NCI-H774 (cell line): ENCODE measurements around the gene MAB21L4.

Experiments
- DNase-seq: peaks from one replicate; lab custom pipeline; 2025; lab: John Stamatoyannopoulos, UW

The MAB21L4 gene

DNA sequence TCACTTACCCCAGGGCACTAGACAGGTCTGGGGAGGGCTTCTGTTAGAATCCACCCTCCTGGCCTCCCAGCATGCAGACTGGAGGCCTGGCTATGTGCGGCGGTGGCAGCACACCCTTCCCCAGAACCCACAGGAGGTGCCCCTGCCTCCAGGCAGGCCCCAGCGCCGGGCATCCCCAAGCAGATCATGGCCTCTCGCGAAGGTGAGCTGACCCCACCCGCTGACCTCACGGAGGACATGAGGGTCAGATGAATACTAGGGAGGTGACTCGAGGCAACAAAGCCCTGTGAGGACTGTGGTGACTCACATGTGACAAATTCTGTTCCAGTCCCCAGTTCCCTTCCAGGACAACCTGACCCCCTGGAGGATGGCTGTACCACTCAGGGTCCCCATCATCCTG lies 1.9 kb downstream of the MAB21L4 start:
- no peak for DNase-seq

DNA sequence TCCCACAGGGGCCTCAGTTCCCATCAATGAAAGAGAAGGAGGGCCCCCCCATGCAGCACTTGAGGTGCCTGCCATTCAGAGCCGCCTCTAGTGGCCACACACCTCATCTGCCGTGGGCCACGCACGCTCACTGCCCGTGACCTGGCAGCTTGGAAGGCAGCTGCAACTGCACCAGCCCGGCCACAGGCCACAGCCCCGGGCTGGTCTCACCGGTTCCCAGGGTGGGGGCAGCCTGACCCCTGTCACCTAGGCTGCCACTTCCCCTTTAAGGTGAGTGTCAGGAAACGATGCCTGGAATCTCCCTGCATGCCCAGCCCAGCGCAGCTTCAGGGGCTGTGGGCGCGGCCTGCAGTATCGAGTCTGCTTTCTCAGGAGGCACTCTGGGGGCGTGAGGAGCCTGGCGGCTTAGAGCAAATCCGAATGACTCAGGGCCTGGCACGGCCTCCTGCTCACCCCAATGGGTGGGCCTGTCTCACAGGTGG lies 2.6 kb downstream of the MAB21L4 start:
- no peak for DNase-seq

DNA sequence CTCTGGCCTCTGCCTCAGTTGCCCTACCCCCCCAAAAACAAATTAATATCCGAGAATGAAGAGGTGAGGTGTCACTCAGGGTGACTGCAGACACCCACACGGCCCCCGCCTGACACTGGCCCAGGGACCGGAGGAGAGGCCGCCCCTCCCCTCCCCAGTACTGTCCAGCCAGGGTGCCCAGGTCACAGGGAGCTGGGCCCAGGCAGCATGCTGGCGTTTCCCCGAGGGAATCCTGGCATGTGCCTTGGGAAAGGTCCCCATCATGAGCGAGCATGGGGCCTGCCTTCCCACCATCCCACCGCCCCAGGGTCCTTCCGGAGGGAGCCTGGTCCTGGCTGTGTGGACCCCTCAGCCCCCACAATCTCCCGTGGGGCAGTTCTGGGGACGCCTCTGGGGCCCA lies 3.0 kb downstream of the MAB21L4 start:
- DNase-seq, result no peak

DNA sequence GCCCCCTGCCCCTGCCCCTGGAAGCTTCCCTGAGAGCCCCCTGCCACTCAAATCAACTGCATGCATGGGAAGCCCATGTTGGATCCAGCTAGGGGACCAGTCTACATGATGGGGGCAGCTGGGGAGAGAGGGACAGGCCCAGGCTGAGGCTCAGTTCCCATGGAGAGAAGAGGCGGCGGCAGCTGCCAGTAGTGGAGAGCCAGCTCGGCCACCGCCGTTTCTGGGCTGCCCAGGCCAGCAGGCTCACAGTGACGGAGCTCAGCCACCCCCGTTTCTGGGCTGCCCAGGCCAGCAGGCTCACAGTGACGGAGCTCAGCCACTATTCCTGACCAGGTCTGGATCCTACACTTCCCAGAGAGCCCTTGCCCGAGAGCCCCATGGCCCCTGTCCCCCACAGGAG lies 3.6 kb downstream of the MAB21L4 start:
- no peak for DNase-seq

DNA sequence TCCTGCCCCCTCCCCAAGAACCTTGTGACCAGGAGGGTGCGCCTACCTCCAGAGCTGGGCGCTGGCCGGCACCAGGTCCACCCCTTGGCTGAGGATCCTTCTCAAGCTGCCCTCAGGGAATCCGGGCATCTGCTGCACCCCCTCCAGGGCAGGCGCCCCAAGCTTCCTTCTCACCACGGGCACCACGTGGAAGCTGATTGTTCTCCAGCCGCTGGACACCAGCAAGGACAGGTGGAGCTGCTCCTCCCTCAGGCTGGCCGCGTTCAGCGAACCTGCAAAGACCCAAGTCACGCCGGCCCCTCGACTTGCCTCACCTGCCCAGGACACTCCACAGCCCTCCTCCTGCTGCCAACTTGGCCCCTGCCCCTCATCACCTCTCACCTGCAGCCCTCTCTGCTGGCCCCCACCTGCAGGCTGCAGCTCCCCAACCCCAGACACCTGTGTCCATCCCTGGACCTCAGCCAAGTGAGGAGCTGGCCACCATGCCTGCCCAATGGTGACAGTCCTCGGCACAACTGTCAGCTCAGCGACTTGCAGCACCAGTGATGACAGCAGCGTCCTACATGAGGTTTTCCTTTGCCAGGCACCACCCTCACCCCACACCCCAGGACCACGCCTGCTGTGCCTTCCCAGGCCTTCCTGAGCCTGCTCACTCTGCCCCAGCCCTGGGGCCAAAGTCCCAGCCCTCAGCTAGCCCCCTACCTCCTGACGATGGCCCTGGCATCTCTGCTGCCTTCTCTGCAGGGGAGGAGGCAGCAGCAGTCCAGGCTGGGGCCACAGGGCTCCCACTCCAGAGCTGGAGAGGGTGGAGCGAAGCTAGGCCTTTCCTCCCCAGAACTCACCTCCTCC lies 4.2 kb downstream of the MAB21L4 start:
- no peak for DNase-seq

DNA sequence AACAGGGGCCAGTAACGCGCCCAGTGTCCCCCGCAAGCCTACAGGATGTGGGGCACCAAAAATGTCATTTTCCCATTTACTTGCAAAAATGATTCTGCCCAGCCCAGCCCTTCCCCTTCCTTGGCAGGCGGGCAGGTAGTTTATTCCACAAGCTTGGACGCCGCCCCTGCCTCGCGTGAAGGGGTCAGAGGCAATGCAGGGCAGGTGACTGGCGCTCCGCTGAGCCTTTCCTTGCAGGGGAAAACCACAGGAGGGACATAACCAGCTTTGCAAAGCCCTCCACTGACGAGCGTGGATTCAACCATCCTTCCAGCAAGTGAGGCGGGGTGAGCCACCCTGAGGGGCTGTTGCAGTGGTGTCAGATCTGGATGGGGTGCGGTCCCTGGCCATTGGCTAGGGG lies 5.3 kb downstream of the MAB21L4 start:
- DNase-seq, result no peak

DNA sequence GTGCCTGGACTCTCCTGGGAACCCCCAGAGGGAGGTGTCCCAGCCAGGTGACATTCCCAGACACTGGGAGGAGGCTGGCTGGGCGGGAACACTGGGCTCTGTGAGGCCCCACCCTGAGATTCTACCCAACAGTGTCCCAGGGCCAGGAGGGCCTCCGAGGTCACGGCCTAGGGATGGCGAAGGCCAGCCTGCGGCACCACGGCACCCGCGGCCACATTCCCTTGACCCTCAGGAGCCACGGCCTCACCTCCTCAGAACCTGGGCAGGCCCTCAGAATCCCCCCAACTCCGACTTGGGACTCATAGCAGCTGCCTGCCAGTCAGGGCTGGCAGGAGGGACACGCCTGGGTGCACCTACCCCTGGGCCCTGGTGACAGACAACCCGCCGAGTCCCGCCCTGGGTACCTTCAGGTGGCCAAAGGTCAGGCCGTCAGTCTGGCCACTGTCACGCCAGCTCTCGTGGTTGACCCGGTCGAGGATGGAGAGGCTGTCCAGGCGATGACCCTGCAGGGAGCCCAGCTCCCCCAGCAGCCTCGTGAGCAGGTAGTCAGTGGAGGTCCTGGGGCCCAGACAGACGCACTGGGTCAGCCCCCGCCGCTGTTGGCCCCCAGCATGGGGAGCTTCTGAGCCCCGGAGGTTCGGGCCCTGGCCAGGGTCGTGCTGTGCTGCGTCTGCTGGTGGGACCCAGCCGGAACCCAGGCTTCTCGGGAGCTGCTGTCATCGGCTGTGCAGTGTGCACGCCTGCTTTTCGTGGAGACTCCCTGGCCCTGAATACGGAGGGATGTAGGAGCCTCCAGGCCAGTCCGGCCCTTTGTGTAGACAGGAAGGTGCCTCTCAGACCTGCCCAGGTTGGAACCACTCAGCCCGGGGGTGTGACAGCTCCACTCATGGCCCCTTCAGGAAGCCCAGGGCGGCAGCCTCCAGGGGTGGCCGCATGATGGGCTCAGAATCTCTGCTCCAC lies 6.1 kb downstream of the MAB21L4 start:
- DNase-seq, result no peak

DNA sequence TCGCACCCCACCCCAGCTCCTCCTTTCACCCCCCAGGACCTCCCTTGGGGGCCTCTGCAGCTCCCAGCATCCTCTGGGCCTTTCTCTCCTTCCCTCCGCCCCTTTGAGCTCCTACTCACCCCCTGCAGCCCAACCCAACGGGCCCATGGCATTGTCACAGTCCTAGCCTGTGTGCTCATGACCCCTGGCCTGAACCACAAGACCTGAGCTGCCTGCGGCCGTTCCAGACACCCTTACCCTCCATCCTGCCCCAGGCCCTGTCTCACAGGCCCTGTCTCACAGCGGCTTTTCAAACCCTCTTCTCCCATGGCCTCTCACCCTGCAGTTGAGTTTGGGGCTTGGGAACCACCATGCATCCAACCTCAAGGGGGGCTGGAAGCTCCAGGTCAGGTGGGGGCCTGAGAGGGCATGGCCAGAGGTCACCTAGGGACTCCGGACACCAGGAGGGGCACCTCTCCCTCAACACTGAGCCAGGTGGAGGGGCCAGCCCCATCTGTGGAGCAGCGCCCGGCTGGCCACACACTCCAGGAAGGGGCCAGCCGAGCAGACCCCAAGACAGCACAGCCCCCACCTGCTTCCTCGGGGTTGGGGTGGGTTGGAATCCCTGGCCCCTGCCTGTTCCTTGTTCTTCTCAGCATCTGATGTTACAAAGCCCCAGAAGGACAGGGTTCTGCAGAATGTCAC lies 6.9 kb downstream of the MAB21L4 start:
- no peak for DNase-seq

DNA sequence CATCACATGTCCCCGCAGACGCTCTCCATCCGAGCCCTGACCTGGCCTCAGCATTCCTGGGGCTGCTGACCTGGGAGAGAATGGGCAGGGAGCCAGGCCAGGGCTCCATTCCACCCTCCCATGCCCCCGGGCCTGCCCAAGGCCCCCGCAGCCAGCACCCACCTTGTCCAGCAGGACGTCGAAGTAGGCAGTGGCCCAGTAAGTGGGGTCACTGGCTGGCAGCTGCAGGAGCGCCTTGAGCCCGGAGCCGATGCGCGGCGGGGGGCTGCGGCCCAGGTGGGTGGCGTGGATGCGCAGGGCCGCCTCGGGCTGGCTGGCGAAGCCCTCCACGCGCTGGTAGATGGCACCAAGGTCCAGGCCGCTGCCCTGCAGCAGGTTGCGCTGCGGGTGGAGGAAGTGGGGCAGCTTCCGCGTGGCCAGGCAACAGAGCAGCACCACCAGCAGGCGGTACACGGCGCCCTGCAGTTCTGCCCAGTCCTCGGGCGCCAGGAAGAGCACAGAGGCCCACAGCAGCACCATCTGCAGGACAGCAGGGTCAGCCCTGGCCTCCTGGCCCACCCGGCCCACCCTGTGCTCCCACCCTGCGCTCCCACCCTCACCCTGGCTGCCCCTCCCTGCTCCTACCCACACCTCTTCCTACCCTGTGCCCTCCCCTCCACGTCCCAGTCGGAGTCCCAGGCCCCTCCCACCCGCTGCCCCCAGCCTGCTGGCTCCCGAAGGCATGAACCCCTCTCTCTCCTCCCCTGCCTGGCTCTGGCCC lies 7.6 kb downstream of the MAB21L4 start:
- DNase-seq, result no peak

DNA sequence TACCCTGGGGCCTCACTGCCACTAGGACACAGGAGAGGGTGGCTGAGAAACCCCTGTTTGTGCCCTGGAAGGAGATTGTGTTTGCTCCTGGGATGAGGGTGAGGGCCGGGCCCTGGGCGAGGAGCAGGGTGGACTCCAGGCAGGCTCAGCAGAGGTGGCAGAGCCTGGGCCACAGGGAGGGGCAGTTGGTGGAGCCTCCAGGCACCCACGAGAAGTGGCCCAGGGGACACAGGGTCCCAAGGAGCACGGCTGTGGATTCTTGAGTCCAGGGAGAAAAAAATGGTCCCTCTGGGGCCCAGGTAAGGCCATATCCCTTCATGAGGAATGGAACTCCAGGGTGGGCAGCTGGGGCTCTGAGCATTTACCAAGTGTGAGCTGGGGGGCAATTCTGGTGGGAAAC lies 8.3 kb downstream of the MAB21L4 start:
- DNase-seq, result no peak

DNA sequence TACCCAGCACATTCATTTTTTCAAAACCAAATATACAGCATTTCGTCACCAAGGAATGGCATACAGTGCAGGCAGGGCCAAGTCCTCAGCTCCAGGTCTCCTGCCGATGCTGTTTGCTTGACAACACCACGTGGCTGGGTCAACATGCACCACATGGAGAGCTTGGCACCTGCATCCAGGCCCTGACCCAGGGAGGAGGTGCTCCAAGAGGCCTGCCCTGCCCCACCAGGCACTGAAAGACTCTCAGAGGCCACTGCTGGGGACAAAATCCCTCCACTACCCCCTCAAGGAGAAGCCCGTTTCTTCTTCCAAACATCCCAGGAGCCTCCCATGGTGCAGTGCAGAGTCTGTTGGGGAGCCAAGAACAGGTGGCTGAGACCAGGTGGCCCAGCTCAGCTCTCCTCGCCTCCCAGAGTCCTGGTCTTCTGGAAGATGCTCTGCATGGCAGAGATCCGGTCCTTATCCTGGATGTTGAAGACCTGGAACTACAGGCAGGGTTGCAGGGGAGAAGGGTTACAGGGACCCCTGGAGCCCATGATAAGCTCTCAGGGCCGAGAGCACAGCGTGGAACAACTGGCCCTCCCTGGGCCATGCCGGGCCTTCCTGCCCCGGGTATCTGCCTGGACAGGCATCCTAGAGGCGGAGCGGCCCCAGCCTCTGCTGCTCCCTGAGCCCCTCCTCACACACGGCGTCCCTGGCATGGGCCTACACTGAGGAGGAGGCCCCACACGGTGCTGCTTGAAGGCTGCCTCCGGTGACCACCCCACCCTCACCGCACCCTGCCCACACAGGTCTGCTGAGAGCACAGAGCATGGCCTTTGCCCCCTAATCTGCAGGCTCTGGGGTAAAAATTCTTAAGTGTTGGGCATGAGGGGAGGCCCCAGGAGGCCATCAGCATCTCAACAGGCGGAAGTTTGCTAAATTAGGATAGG lies 9.0 kb downstream of the MAB21L4 start:
- DNase-seq, result peak; percentile 11

DNA sequence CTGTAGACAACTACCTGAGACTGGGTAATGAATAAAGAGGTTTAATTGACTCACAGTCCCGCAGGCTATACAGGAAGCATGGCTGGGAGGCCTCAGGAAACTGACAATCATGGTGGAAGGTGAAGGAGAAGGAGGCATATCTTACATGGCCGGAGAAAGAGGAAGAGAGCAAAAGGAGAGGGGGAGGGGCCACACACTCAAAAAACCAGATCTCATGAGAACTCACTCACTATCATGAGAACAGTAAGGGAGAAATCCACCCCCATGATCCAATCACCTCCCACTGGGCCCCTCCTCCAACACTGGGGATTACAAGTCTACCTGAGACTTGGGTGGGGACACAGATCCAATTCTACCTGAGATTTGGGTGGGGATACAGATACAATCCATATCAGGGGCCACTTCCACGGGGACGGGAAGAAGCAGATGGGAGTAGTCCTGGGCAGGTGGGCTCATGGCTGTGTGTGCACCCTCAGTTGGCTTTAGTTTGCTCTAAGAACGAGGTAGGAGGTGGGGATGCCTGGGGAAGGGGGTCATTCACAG lies 9.9 kb downstream of the MAB21L4 start:
- no peak for DNase-seq

DNA sequence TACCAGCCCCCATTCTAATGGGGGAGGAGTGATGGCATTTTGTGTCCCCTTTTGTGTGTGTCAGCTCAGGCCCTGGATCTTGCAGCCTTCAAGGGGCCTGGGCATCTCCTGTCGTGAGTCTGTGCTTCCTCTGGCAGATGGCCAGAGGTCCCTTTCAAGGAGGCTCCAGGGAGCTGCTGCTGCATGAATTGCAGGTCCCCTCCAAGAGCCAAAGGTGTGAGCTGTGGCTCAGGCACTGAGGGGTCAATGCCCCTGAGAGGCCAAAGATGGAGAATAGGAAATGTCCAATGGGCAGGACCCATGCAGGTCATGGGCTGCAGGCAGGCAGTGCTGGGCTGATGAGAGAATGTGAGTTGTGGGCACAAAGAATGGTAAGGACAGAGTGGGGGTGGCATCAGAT lies 10.4 kb downstream of the MAB21L4 start:
- DNase-seq, result no peak

DNA sequence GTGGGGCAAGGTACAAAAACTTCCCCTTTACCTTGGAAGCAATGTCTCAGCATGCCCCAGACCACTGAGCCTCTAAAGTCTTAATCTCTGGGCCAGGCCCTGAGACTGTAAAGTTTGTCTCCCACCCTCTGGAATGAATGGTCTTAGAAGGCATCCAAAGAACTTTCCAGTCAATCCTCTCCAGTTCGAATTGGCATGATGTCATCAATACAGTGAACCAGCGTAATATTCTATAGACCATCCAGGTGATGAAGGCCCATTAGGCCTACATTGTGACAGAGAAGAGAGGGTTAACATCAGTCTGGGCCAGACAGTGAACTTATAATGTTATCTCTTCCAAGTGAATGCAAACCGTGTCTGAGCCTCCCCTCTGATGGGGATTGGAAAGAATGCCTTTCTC lies 11.2 kb downstream of the MAB21L4 start:
- no peak for DNase-seq

DNA sequence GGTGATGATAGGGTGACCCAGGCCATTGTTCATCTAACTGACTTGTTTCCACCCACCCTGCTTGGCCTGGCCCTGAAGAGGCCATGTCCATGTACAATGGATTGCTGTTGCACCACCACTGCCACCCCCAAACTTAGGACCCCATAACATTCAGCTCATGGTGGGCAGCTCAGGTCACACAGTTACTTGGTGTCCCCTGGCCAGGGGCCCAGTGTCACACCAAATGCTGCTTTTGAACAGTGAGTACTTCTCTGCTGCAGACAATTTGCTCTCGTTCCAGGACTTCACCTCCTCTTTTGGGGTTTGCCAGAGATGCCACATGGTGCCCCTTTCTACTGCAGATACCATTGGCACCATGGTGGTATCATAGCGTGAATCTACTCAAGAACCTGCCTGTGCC lies 11.7 kb downstream of the MAB21L4 start:
- no peak for DNase-seq

DNA sequence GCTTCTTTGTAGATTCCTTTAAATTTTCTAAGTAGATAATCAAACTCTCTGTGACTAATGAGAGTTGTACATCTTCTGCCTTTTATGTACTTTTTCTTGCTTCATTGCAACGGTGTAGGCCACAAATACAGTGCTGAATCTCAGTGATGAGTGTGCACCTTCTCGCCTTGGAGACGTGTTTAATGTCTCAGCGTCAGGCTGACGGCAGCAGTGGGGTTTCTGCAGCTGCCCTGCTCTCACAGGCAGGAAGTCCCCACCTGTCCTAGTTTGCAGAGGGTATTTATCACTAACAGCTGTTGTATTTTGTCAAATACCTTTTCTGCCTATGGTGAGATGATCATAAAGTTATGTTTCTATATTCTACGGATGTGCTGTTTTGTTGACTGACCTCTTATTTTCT lies 14.0 kb downstream of the MAB21L4 start:
- DNase-seq, result peak; percentile 59

DNA sequence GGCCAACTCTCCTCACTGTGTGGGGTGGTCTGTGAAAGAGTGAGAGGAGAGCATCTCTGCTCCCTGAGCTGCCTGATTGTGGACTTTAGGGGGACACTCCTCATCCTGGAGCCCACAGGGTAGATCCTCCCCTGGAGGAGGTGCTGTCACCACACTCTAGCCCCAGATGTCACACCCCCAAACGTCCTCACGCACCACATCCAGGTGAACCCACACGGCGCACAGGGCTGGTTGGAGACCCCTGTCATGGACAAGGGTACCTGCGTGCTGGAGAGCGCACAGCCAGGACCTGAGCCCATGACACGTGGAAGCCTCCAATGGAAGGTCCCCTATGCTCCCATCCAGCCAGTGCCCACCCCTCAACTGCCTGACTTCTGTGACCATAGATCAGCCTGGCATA lies 16.9 kb downstream of the MAB21L4 start:
- no peak for DNase-seq

DNA sequence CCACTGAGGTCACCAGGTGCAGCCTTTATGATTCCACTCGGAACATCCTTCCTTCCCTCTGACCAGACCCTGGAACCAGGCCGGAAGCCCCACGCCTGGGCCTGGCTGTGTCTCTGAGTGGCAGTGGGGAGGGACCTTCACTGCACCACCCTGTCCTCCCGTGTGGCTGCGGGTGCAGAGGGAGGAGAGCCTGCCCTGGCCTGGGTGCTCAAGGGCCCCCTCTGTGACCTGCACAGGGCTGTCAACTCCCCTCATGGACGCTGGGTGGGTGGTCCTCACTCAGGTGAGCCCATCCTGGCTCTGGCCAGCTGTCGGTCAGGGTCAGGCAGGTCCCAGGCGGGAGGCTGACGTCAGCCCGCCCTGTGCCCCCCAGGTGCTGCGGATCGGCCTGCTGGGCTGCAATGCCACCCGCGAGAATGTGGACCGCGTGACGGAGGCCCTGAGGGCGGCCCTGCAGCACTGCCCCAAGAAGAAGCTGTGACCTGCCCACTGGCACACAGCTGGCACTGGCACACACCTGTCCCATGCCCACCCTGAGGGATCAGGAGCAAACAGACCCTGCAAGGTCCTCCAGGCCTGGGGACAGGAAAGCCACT lies 17.5 kb downstream of the MAB21L4 start:
- no peak for DNase-seq

DNA sequence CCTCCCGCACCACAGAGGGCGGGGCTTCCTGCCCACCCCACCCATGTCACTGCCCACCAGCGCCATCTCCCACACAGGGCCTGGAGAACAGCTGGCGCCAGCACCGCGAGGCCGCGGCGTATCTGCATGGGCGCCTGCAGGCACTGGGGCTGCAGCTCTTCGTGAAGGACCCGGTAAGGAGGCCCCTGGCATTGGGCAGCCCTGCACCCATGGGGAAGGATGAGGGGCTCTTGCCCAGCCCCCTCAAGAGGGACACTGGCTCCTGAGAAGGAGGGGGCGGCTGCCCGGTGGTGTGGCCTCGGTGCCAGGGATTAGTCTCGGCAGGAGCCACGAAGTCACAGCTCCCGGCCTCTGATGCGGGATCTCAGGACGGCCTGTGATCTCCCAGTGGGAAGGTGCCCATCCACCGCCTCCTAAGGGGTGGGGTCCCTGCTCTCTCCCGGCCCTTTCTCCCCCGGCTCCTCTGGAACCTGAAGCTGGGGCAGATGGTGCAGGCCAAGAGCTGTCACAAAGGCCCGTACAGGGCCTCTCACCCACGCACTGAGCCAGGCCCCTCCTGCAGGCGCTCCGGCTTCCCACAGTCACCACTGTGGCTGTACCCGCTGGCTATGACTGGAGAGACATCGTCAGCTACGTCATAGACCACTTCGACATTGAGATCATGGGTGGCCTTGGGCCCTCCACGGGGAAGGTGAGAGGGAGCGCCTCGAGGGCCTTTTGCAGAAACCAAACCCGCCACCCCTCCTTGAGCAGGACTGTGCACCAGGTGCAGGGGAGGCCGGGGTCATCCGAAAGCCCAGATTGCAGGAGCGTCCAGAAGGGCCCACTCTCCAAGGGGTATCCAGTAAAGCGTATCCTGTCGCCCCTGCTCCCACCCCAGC lies 18.3 kb downstream of the MAB21L4 start:
- no peak for DNase-seq
